ENCODE data around the gene MYH13.

- no peak for TF ChIP-seq CTCF (IDR thresholded peaks at IDR 0.05)
- no peak for TF ChIP-seq MAX (CRISPR knock-in tag; IDR thresholded peaks at IDR 0.05)
- no peak for TF ChIP-seq MXD4 (CRISPR knock-in tag; IDR thresholded peaks at IDR 0.05; ENCODE audit: borderline replicate concordance)
- TF ChIP-seq NR2C2 (CRISPR knock-in tag; IDR thresholded peaks at IDR 0.05) = no peak
- no peak for TF ChIP-seq TEAD4 (CRISPR knock-in tag; IDR thresholded peaks at IDR 0.05)
- no peak for TF ChIP-seq ZNF121 (CRISPR knock-in tag; IDR thresholded peaks at IDR 0.05)
- TF ChIP-seq ZNF138 (CRISPR knock-in tag; conservative IDR thresholded peaks at IDR 0.05) = no peak
- TF ChIP-seq ATF3 (CRISPR knock-in tag; conservative IDR thresholded peaks at IDR 0.05) = no peak
- TF ChIP-seq SMAD3 (CRISPR knock-in tag; IDR thresholded peaks at IDR 0.05; ENCODE audit: borderline replicate concordance) = no peak
- TF ChIP-seq ZNF532 (CRISPR knock-in tag; IDR thresholded peaks at IDR 0.05; ENCODE audit: borderline replicate concordance) = no peak
- TF ChIP-seq ZNF423 (CRISPR knock-in tag; IDR thresholded peaks at IDR 0.05) = no peak
- no peak for TF ChIP-seq ESRRA (CRISPR knock-in tag; IDR thresholded peaks at IDR 0.05; ENCODE audit: borderline replicate concordance)
- TF ChIP-seq NFYB (CRISPR knock-in tag; conservative IDR thresholded peaks at IDR 0.05; ENCODE audit: low read depth) = no peak
These were observed 101.7 kb downstream of the MYH13 start for GRCh38 chr17:10271106-10271562.
